Peyer's patch (tissue), 4 donors: Measurements from ENCODE around the gene ATOH7.

Source experiments
- POLR2A ChIP-seq, 2 donors: fragments of 450-650 bp; IDR thresholded peaks; one replicate each; pipeline ENCODE4 v1.5.1; 2017; ENCODE audit warnings: antibody characterized with exemption in 2 of 2, mild to moderate bottlenecking in 2 of 2, moderate library complexity in 2 of 2
- TF ChIP-seq, protein P1 (sequence below), 6 experiments: fragments of 450-650 bp in 4 of 6; fragments of 200-600 bp in 2 of 6; sonication (generic) in 1 of 6; IDR thresholded peaks; one replicate each; pipeline ENCODE4 v1.5.1; 2017 to 2019; ENCODE audit warnings: antibody characterized with exemption in 6 of 6, mild to moderate bottlenecking in 3 of 6, moderate library complexity in 1 of 6

DNA sequence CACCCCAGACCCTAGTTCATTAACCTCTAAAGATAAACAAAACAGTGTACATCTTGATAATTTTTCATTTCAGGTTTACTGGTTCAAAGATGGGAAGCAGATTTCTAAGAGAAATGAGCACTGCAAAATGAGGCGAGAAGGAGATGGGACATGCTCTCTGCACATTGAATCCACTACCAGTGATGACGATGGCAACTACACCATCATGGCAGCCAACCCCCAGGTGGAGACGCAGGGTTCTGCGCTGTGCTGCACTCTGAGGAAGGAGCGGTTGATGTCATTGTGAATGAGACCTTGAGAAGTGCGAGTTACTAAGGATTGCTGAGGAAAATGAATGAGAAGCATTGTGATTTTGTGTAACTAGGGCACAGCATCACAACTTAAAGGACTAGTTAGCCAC, 37.6 kb downstream of the ATOH7 start:
- TF ChIP-seq, protein P1, sequence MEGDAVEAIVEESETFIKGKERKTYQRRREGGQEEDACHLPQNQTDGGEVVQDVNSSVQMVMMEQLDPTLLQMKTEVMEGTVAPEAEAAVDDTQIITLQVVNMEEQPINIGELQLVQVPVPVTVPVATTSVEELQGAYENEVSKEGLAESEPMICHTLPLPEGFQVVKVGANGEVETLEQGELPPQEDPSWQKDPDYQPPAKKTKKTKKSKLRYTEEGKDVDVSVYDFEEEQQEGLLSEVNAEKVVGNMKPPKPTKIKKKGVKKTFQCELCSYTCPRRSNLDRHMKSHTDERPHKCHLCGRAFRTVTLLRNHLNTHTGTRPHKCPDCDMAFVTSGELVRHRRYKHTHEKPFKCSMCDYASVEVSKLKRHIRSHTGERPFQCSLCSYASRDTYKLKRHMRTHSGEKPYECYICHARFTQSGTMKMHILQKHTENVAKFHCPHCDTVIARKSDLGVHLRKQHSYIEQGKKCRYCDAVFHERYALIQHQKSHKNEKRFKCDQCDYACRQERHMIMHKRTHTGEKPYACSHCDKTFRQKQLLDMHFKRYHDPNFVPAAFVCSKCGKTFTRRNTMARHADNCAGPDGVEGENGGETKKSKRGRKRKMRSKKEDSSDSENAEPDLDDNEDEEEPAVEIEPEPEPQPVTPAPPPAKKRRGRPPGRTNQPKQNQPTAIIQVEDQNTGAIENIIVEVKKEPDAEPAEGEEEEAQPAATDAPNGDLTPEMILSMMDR (IDR thresholded peaks at IDR 0.05), result no peak
- TF ChIP-seq POLR2A (IDR thresholded peaks at IDR 0.05), result no peak
